Spleen (tissue), 11 donors: ENCODE results near the gene ZNF25. TPM values are rescaled to one million over a fixed set of nuclear protein-coding genes. Genes with fewer than 3 reads are reported as not detected.
A peak's percentile ranks its signal among the peaks of the same experiment; 100 is the strongest.

Source experiments
- DNase-seq: peaks from one replicate; pipeline ENCODE4 v3.0.0-alpha.2; 2020
- H3K27ac ChIP-seq, 8 donors: fragments of 200-600 bp; sonication (generic) in 7 of 8; 1 replicate in 4 of 8; 2 replicates in 4 of 8; pipeline versions ENCODE4 v1.5.0 to v1.8.0; 2016 to 2021; ENCODE audit warnings: inconsistent platforms in 4 of 8, mild to moderate bottlenecking in 4 of 8, moderate library complexity in 1 of 8
- H3K27me3 ChIP-seq, 7 donors: fragments of 200-600 bp; sonication (generic) in 6 of 7; replicated peaks in 1 of 7; 1 replicate in 4 of 7; 2 replicates in 3 of 7; pipeline versions ENCODE4 v1.5.0 to v1.8.0; 2016 to 2021; ENCODE audit warnings: inconsistent platforms in 3 of 7, mild to moderate bottlenecking in 1 of 7
- H3K36me3 ChIP-seq, 6 donors: fragments of 200-600 bp; sonication (generic) in 5 of 6; 1 replicate in 4 of 6; 2 replicates in 2 of 6; pipeline versions ENCODE4 v1.5.0 to v1.8.0; 2016 to 2021; ENCODE audit warnings: inconsistent platforms in 2 of 6
- H3K4me1 ChIP-seq, 6 donors: fragments of 200-600 bp; sonication (generic) in 5 of 6; 1 replicate in 3 of 6; 2 replicates in 3 of 6; pipeline versions ENCODE4 v1.5.0 to v1.8.0; 2016 to 2021; ENCODE audit warnings: inconsistent platforms in 3 of 6
- H3K4me3 ChIP-seq, 8 donors: fragments of 200-600 bp; sonication (generic) in 7 of 8; 1 replicate in 4 of 8; 2 replicates in 4 of 8; pipeline versions ENCODE4 v1.5.0 to v1.8.0; 2016 to 2021; ENCODE audit warnings: inconsistent platforms in 4 of 8, mild to moderate bottlenecking in 4 of 8, moderate library complexity in 2 of 8
- H3K9me3 ChIP-seq, 8 donors: fragments of 200-600 bp; sonication (generic) in 7 of 8; 1 replicate in 4 of 8; 2 replicates in 4 of 8; pipeline versions ENCODE4 v1.5.0 to v1.8.0; 2016 to 2021; ENCODE audit warnings: inconsistent platforms in 4 of 8
- CTCF ChIP-seq, 11 experiments: fragments of 200-600 bp in 7 of 11; fragments of 450-650 bp in 4 of 11; sonication (generic) in 4 of 11; IDR thresholded peaks in 8 of 11; conservative IDR thresholded peaks in 3 of 11; 1 replicate in 7 of 11; 2 replicates in 4 of 11; pipeline versions ENCODE4 v1.4.0 to v1.8.0; 2016 to 2021; ENCODE audit warnings: antibody characterized with exemption in 11 of 11, inconsistent platforms in 4 of 11, mild to moderate bottlenecking in 1 of 11
- POLR2A ChIP-seq, 3 donors: fragments of 450-650 bp; IDR thresholded peaks; one replicate each; pipeline ENCODE4 v1.5.1; 2017; ENCODE audit warnings: antibody characterized with exemption in 3 of 3, mild to moderate bottlenecking in 1 of 3
- POLR2AphosphoS5 ChIP-seq, 3 donors: sonication (generic); formaldehyde crosslinking; IDR thresholded peaks; one replicate each; pipeline ENCODE4 v1.5.1; 2017; ENCODE audit warnings: antibody characterized with exemption in 3 of 3
- WGBS, 5 donors: extraction: QIAGEN DNeasy Blood & Tissue Kit in 3 of 5; methylation state at CpG; one replicate each; pipeline versions ENCODE4 v1.1.5 to v1.1.7; 2013 to 2018; 5-methylcytosine and 5-hydroxymethylcytosine counted together
- intact Hi-C: fragments of 100-400 bp; cut with DNase I; formaldehyde crosslinking; loops from one replicate; pipeline ENCODE4 v1.15.0; 2023; ENCODE audit warnings: low total_unique reads
- polyA plus RNA-seq, 3 donors: library from polyadenylated mRNA; stranded (reverse); fragments of 200-250 nt; gene quantifications; one replicate each; pipeline ENCODE4 v1.2.1, GENCODE V29; 2013
- total RNA-seq, 7 donors: library from RNA; depleted of rRNA in 3 of 7; stranded (reverse); fragments of >200 nt in 3 of 7; fragmentation: NEBNext Ultra II Directional in 4 of 7; extraction: Animal tissue kit (Norgen Biotek cat#: 25700) in 4 of 7; gene quantifications; one replicate each; pipeline versions ENCODE4 v1.1.0 to v1.2.1, GENCODE V29; 2016 to 2021
- donor health status: healthy with polysubstance abuse.
- donor health status: DM: no; HTN: no; CAD: no; lungs with moderate emphysema.
- donor health status: DM: no; HTN: no; CAD: no.
- donor health status: Bipolar disorder and iron deficiency.
- donor health status: healthy.
- donor health status: DM: no; HTN: no; CAD: no.
- donor health status: DM: yes; HTN: yes; CAD: no.

ZNF25 gene
- total and polyA plus RNA-seq, 10 donors = 4.7 to 14.4 (median 10.4) TPM

- peak in 3 of 11 experiments; percentile 4 to 11 (median 4) for TF ChIP-seq CTCF (IDR thresholded peaks at IDR 0.05 in 8 of 11, conservative IDR thresholded peaks at IDR 0.05 in 3 of 11)
- no peak for TF ChIP-seq POLR2A (IDR thresholded peaks at IDR 0.05)
- no peak for TF ChIP-seq POLR2AphosphoS5 (IDR thresholded peaks at IDR 0.05)
- 1 to 6% (median 3%) methylated on average over 9 of the region's 9 CpGs for WGBS, 5 donors
- intact Hi-C loops = loop anchor here (5.0 to 10.0 kb wide), 3 partner anchors 35 to 122 kb away; partner anchors contain the start of genes ZNF248, ZNF33A and ZNF37A
- Histone ChIP-seq H3K36me3 (no peaks in the 10 kb centered on the region), H3K27me3 (no peaks in the 10 kb centered on the region), H3K4me3 (peak overlapping the region; percentile 65 to 84 (median 76)), H3K4me1 (peaks cover 7 to 27% (median 17%) of the 10 kb centered on the region in 6 donors), H3K9me3 (peaks cover 0 to 3% (median 0%) of the 10 kb centered on the region in 8 donors), H3K27ac (peak overlapping the region; percentile 97 to 99 (median 98))
- no peak for DNase-seq
Observed at GRCh38 chr10:37976880-37977203, 395 bp upstream of the ZNF25 start.

GRCh38 chr10:37975401-37975991, 951 bp downstream of the ZNF25 start:
- 17 to 27% (median 21%) methylated on average over 5 of the region's 5 CpGs for WGBS, 5 donors
- intact Hi-C loops = loop anchor here (5.0 to 10.0 kb wide), 3 partner anchors 37 to 121 kb away; partner anchors contain the start of genes ZNF248, ZNF33A and ZNF37A
- DNase-seq = no peak

DNA sequence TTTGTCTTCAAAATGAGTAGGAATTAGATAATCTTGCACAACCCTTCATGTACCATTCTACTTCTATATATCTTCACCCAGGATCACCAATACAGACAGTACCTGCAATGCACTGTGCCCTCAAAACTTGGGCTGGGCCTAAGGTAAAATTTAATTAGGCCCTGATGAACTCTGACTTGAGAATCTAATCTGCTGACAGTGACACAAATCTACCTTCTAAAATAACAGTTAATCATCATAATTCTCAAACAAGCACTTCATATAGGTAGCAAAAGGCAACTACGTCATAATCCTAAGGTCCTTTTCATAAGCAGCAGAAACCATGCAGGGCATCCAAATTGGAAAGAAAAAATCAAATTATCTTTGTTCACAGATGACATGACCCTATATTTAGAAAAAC, 4.1 kb downstream of the ZNF25 start:
- no peaks in the 10 kb centered on the region for H3K27me3 ChIP-seq
- TF ChIP-seq POLR2A (IDR thresholded peaks at IDR 0.05) = no peak
- no peak for TF ChIP-seq CTCF (IDR thresholded peaks at IDR 0.05 in 8 of 11, conservative IDR thresholded peaks at IDR 0.05 in 3 of 11)
- no peak for TF ChIP-seq POLR2AphosphoS5 (IDR thresholded peaks at IDR 0.05)
- H3K4me3 ChIP-seq = no peak overlapping the region
- H3K36me3 ChIP-seq = peaks cover 0 to 40% (median 18%) of the 10 kb centered on the region in 6 donors
- intact Hi-C loops = loop anchor here (10.0 kb wide), 2 partner anchors 118 to 122 kb away; partner anchors contain the start of genes ZNF248 and ZNF37A
- peaks cover 7 to 27% (median 17%) of the 10 kb centered on the region in 6 donors for H3K4me1 ChIP-seq
- H3K27ac ChIP-seq = no peak overlapping the region
- DNase-seq = no peak
- WGBS, 5 donors = 94 to 100% (median 97%) methylated on average over 1 of the region's 1 CpG
- H3K9me3 ChIP-seq = peaks cover 0 to 4% (median 0%) of the 10 kb centered on the region in 8 donors

More at GRCh38 chr10:37975401-37975991, 951 bp downstream of the ZNF25 start:
- peaks cover 0 to 3% (median 0%) of the 10 kb centered on the region in 8 donors for H3K9me3 ChIP-seq
- peak overlapping the region; percentile 65 to 84 (median 76) for H3K4me3 ChIP-seq
- peaks cover 0 to 9% (median 5%) of the 10 kb centered on the region in 6 donors for H3K36me3 ChIP-seq
- peak overlapping the region; percentile 97 to 99 (median 98) for H3K27ac ChIP-seq
- H3K27me3 ChIP-seq = no peaks in the 10 kb centered on the region
- H3K4me1 ChIP-seq = peaks cover 7 to 27% (median 17%) of the 10 kb centered on the region in 6 donors
- TF ChIP-seq CTCF (IDR thresholded peaks at IDR 0.05 in 8 of 11, conservative IDR thresholded peaks at IDR 0.05 in 3 of 11) (no peak), POLR2A (IDR thresholded peaks at IDR 0.05) (no peak), POLR2AphosphoS5 (IDR thresholded peaks at IDR 0.05) (no peak)

DNA sequence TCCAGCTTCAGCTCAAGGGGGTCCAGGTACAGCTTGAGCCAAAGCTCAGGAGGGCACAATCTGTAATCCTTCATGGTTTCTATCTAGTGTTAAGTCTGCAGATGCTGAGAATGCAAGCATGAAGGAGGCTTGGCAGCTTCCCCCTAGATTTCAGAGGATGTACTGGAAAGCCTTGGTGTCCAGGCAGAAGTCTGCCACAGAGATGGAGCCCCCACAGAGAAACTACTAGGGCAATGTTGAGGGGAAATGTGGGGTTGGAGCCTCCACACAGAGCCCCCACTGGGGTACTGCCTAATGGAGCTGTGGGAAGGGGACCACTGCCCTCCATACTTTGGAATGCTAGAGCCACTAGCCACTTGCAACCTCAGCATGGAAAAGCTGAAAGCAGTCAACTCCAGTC, 11.4 kb downstream of the ZNF25 start:
- H3K4me1 ChIP-seq = no peaks in the 10 kb centered on the region
- H3K27ac ChIP-seq = no peak overlapping the region
- peaks cover 0 to 46% (median 28%) of the 10 kb centered on the region in 8 donors for H3K9me3 ChIP-seq
- H3K4me3 ChIP-seq = no peak overlapping the region
- DNase-seq = no peak
- no peak for TF ChIP-seq POLR2AphosphoS5 (IDR thresholded peaks at IDR 0.05)
- no peak for TF ChIP-seq POLR2A (IDR thresholded peaks at IDR 0.05)
- no peak for TF ChIP-seq CTCF (IDR thresholded peaks at IDR 0.05 in 8 of 11, conservative IDR thresholded peaks at IDR 0.05 in 3 of 11)
- peaks cover 2 to 78% (median 23%) of the 10 kb centered on the region in 6 donors for H3K36me3 ChIP-seq
- H3K27me3 ChIP-seq = no peaks in the 10 kb centered on the region
- intact Hi-C loops = no loop called here
